Measurements from ENCODE around the gene H1-8.

- TF ChIP-seq, protein P1, sequence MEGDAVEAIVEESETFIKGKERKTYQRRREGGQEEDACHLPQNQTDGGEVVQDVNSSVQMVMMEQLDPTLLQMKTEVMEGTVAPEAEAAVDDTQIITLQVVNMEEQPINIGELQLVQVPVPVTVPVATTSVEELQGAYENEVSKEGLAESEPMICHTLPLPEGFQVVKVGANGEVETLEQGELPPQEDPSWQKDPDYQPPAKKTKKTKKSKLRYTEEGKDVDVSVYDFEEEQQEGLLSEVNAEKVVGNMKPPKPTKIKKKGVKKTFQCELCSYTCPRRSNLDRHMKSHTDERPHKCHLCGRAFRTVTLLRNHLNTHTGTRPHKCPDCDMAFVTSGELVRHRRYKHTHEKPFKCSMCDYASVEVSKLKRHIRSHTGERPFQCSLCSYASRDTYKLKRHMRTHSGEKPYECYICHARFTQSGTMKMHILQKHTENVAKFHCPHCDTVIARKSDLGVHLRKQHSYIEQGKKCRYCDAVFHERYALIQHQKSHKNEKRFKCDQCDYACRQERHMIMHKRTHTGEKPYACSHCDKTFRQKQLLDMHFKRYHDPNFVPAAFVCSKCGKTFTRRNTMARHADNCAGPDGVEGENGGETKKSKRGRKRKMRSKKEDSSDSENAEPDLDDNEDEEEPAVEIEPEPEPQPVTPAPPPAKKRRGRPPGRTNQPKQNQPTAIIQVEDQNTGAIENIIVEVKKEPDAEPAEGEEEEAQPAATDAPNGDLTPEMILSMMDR (conservative IDR thresholded peaks at IDR 0.05; ENCODE audit: low read depth, low read length) = no peak
- TF ChIP-seq EZH2 (IDR thresholded peaks at IDR 0.05; ENCODE audit: low read length, unreplicated experiment) = no peak
Observed at GRCh38 chr3:129554356-129555152, 11.6 kb downstream of the H1-8 start.

All from PC-3 (cell line).